Glomerular visceral epithelial cell (primary cell): ENCODE data around the gene TSPAN19.
"Not testable (repeated sequence)": the region's sequence is repeated elsewhere in the genome, so short reads cannot be mapped to it uniquely, and the experiment has no call there.

Experiments
- DNase-seq: peaks from one replicate; pipeline ENCODE4 v3.0.0-alpha.2; 2016; ENCODE audit errors: extremely low spot score

The TSPAN19 gene

GRCh38 chr12:85036234-85036707, at the start of gene TSPAN19, which contains the start of gene LRRIQ1:
Gene TSPAN19, minus strand, starts transcription at chr12:85036277. Its CDS starts 6,331 bp downstream, at chr12:85029946.
Gene LRRIQ1, plus strand, starts transcription at chr12:85036351. Its CDS starts 1,826 bp downstream, at chr12:85038177.
- DNase-seq = peak; percentile 87

- no peak for DNase-seq
Measured at GRCh38 chr12:85085066-85085465, 49.0 kb upstream of the TSPAN19 start.

- DNase-seq = peak; percentile 80
Measured at GRCh38 chr12:85076688-85077430, 40.8 kb upstream of the TSPAN19 start.

- no peak for DNase-seq
Measured at GRCh38 chr12:85072826-85073225, 36.7 kb upstream of the TSPAN19 start.

- no peak for DNase-seq
Measured at GRCh38 chr12:85065837-85066482, 29.9 kb upstream of the TSPAN19 start.

DNA sequence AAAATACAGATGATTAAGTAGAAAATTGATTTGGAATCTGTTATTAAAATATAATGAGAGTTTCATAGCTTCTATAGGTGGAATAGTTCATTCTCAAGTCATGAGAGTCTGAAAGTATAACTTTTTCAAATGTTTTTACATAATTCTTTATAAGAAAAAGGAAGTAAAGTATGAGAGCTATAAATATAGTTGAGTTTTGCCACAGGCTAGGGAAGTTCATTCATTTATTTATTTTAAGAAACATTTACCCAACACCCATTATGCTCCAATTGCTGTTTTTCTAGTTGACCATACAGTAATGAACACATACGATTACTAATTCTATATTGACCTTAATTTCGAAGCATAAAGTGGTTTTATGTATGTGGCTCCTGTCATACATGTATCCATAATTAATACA, 24.8 kb upstream of the TSPAN19 start:
- DNase-seq = no peak

DNA sequence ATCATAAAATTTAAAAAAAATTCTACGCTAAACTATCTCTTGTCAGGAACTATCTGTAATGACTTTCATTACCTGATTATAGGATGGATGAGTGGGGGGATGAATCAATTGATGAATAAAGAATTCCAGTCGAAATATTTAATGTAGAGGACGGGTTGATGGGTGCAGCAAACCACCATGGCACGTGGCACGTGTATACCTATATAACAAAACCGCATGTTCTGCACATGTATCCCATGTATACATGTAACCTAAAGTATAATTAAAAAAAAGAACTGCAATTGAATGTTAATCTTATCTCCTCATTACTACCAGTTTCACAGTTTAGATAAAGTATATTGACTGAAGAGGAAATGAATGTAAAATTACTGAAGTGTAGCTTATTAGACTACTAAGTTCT, 23.5 kb upstream of the TSPAN19 start:
- DNase-seq = no peak

GRCh38 chr12:85058339-85058738, 22.3 kb upstream of the TSPAN19 start:
- DNase-seq = no peak

DNA sequence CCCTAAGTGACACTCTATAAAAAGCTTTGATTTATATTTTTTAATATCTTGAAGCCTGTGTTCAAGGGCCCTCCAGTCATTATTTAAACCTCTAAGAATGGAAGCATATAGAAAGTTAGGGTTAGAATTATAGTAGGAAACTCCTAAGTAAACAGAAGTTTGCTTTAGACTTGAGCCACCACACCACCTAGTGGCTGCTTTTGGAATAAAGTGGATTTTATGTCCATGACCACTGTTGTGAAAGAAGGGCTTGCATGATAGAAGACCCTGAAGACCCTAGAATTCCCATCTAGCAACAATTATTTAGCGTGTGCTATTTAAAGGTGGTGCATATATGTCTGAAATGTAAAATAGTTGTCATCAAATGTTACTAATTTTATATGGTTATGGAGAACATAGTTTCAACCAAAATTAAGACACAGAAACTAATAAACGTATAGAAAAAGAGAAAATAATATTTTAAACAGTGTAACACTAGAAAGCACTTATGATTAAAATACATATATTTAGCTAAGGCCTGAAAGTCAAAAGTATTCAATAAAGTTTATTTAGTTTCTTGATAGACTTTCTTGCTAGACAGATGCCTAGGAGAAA, 21.4 kb upstream of the TSPAN19 start:
- peak; percentile 45 for DNase-seq

DNA sequence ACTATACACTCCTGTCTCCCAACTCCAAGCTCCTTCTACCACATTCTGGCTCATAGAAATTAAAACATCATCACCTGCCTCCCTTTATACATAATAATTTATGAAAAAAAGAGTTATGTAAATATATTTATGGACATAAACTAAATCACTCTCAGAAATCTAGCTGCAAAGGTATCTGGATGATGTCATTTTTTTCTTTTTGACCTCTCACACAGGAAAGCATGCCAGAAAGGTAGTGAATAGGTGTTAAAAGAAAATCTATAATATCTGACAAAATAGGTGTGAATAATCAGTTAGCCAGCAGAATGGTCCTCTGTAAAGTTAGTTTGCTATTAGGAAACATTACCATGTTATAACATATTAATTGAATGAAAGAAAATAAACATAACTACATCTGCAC, 7.8 kb upstream of the TSPAN19 start:
- DNase-seq = no peak

- no peak for DNase-seq
Measured at GRCh38 chr12:85041395-85041794, 5.3 kb upstream of the TSPAN19 start.

GRCh38 chr12:85036733-85037132, 656 bp upstream of the TSPAN19 start:
- peak; percentile 6 for DNase-seq

DNA sequence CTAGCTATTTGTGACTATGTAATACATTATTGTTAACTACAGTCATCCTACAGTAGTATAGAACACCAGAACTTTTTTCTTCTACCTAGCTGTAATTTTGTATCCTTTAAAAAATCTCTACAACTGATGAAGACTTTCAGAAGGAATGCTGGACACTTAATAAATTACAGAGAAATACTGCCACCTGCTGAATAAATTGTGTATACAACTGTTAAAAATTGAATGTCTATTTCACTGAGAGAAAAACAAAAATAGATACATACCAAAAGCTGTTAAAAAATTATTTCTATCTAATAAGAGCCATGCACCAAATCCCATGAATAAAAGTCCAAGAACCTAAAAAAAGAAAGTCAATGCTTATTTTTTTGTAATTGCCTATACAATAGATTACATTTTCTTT, 6.6 kb downstream of the TSPAN19 start:
- peak; percentile 26 for DNase-seq

- DNase-seq = no peak
Measured at GRCh38 chr12:85018098-85018497, 18.0 kb downstream of the TSPAN19 start.

GRCh38 chr12:85017618-85018017, 18.5 kb downstream of the TSPAN19 start:
- no peak for DNase-seq

DNA sequence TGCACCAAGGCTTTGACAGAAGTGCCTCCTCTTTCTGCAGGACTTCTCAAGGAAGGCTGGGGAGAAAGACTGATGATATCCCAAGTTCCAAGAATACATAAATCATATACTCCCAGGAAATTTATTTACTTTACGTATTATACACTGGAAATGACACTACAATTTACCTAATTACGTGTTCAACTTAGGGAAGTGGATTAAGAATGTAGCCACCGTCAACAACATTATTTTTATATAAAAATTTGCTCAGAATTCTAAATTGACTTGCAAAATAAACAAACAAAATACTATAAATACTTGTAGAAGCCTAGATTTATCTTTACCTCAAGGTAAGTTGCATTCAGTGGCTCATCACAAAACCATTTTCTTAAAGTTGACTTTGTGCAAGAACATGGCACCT, 18.9 kb downstream of the TSPAN19 start:
- DNase-seq = no peak

- peak; percentile 64 for DNase-seq
Measured at GRCh38 chr12:85016413-85016812, 19.7 kb downstream of the TSPAN19 start.

- DNase-seq = no peak
Measured at GRCh38 chr12:85007836-85008235, 28.2 kb downstream of the TSPAN19 start.

- no peak for DNase-seq
Measured at GRCh38 chr12:85006206-85006605, 29.9 kb downstream of the TSPAN19 start.

- no peak for DNase-seq
Measured at GRCh38 chr12:85005615-85006014, 30.5 kb downstream of the TSPAN19 start.

GRCh38 chr12:85005047-85005446, 31.0 kb downstream of the TSPAN19 start:
- DNase-seq = not testable (repeated sequence)

DNA sequence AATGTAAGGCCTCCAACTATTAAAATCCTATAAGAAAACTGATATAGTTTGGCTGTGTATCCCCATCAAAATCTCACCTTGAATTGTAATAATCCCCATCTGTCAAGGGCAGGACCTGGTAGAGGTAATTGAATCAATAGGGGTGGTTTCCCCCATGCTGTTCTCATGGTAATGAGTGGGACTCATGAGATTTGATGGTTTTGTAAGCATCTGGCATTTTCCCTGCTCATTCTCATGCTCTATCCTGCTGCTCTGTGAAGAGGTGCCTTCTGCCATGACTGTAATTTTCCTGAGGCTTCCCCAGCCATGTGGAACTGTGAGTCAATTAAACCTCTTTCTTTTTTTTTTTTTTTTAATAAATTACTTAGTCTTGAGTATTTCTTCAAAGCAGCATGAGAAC, 31.9 kb downstream of the TSPAN19 start:
- DNase-seq = no peak

DNA sequence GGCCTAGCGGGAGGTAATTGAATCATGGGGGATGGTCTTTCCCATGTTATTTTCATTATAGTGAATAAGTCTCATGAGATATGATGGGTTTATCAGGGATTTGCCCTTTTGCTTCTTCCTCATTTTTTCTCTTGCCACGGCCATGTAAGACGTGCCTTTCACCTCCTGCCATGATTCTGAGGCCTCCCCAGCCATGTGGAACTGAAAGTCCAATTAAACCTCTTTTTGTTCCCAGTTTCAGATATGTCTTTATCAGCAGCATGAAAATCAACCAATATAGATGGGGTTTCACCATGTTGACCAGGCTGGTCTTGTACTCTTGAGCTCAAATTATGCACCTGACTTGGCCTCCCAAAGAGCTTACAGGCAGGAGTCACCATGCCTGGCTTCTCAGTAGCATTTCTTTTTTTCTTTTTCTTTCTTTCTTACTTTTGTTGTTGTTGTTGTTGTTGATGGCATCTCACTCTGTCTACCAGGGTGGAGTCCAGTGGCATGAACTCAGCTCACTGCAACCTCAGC, 33.2 kb downstream of the TSPAN19 start:
- no peak for DNase-seq
